SK-N-SH (cell line): ENCODE results near the gene RNF40. TPM values are rescaled to one million over a fixed set of nuclear protein-coding genes. Genes with fewer than 3 reads are reported as not detected.

ENCODE experiments used
- CTCF ChIA-PET: fragments of 300-600, 350-600 bp; formaldehyde crosslinking; extraction: SDS; loops from one replicate; lab custom pipeline; 2021; lab: Yijun Ruan, JAX
- POLR2A ChIA-PET: fragments of 350-600 bp; sonication (Branson Sonifier 250); formaldehyde crosslinking; extraction: SDS; loops from one replicate; lab custom pipeline; 2020; ENCODE audit warnings: antibody characterized with exemption, inconsistent platforms; lab: Yijun Ruan, JAX
- DNase-seq: peaks from one replicate; pipeline ENCODE4 v3.0.0; 2012
- H2AFZ ChIP-seq: fragments of 200-600 bp; sonication (generic); 2 replicates; pipeline ENCODE4 v1.8.1; 2016; ENCODE audit warnings: antibody characterized with exemption, mild to moderate bottlenecking, low read depth
- H3F3A ChIP-seq: fragments of 200-600 bp; sonication (generic); replicated peaks from 2 replicates; pipeline ENCODE3; 2016; ENCODE audit warnings: antibody characterized with exemption, mild to moderate bottlenecking; ENCODE audit not compliant: insufficient read depth
- H3K27ac ChIP-seq, 2 experiments: fragments of 200-500 bp in 1 of 2; fragments of 200-600 bp in 1 of 2; sonication (Bioruptor generic) in 1 of 2; sonication (generic), shearing (Covaris generic) in 1 of 2; 2 replicates each; pipeline versions ENCODE4 v1.5.1 to v1.6.1; 2014 to 2016; ENCODE audit warnings: low read depth in 2 of 2, inconsistent platforms in 1 of 2, low read length in 1 of 2, mild to moderate bottlenecking in 1 of 2, mixed read lengths in 1 of 2
- H3K27me3 ChIP-seq: fragments of 200-600 bp; sonication (generic), shearing (Covaris generic); 2 replicates; pipeline ENCODE4 v1.6.1; 2016; ENCODE audit warnings: mixed run types; ENCODE audit not compliant: insufficient read depth
- H3K36me3 ChIP-seq, 2 experiments: fragments of 200-500 bp in 1 of 2; fragments of 200-600 bp in 1 of 2; sonication (Bioruptor generic) in 1 of 2; sonication (generic) in 1 of 2; replicated peaks in 1 of 2; 2 replicates each; pipeline versions ENCODE3 to v1.5.1; 2014 to 2016; ENCODE audit warnings: low read length in 1 of 2, mild to moderate bottlenecking in 1 of 2; ENCODE audit not compliant: insufficient read depth in 2 of 2, control insufficient read depth in 1 of 2
- H3K4me1 ChIP-seq, 2 experiments: fragments of 200-500 bp in 1 of 2; fragments of 200-600 bp in 1 of 2; sonication (Bioruptor generic) in 1 of 2; sonication (generic), shearing (Covaris generic) in 1 of 2; 2 replicates each; pipeline versions ENCODE4 v1.5.1 to v1.6.1; 2014 to 2016; ENCODE audit warnings: low read depth in 1 of 2, low read length in 1 of 2, mixed run types in 1 of 2; ENCODE audit not compliant: insufficient read depth in 2 of 2, control insufficient read depth in 1 of 2
- H3K4me2 ChIP-seq: fragments of 200-600 bp; sonication (generic), shearing (Covaris generic); 2 replicates; pipeline ENCODE4 v1.6.1; 2017; ENCODE audit warnings: mixed run types
- H3K4me3 ChIP-seq, 2 experiments: fragments of 200-500 bp in 1 of 2; fragments of 200-600 bp in 1 of 2; sonication (Bioruptor generic) in 1 of 2; sonication (generic), shearing (Covaris generic) in 1 of 2; 2 replicates each; pipeline versions ENCODE4 v1.5.1 to v1.8.1; 2014 to 2016; ENCODE audit warnings: low read depth in 2 of 2, inconsistent platforms in 1 of 2, low read length in 1 of 2, mild to moderate bottlenecking in 1 of 2, mixed read lengths in 1 of 2, moderate library complexity in 1 of 2
- H3K79me2 ChIP-seq: fragments of 200-600 bp; sonication (generic); 2 replicates; pipeline ENCODE4 v1.8.1; 2017; ENCODE audit warnings: mild to moderate bottlenecking; ENCODE audit not compliant: insufficient read depth
- H3K9ac ChIP-seq: fragments of 200-600 bp; sonication (generic); 2 replicates; pipeline ENCODE4 v1.6.1; 2017; ENCODE audit warnings: mixed run types
- H3K9me2 ChIP-seq: fragments of 200-600 bp; sonication (generic); 2 replicates; pipeline ENCODE4 v1.6.1; 2017; ENCODE audit warnings: mixed run types
- H3K9me3 ChIP-seq: fragments of 200-600 bp; sonication (generic); 2 replicates; pipeline ENCODE4 v1.6.1; 2017; ENCODE audit warnings: mixed run types, mild to moderate bottlenecking, moderate library complexity
- H4K20me1 ChIP-seq: fragments of 200-600 bp; sonication (generic); 2 replicates; pipeline ENCODE4 v1.6.1; 2017; ENCODE audit warnings: mild to moderate bottlenecking, mixed run types; ENCODE audit not compliant: insufficient read depth
- ELF1 ChIP-seq: IDR thresholded peaks from 2 replicates; pipeline ENCODE4 v1.4.0; 2012
- GABPA ChIP-seq: IDR thresholded peaks from 2 replicates; pipeline ENCODE4 v1.4.0; 2012; ENCODE audit warnings: low read depth, mild to moderate bottlenecking
- GATA2 ChIP-seq: sonication (generic); formaldehyde crosslinking; IDR thresholded peaks from 2 replicates; pipeline ENCODE4 v1.5.0; 2020; ENCODE audit warnings: mild to moderate bottlenecking, missing genetic modification reagents
- NRF1 ChIP-seq: IDR thresholded peaks from 2 replicates; pipeline ENCODE4 v1.6.1; 2012; ENCODE audit warnings: low read depth, mild to moderate bottlenecking, low read length
- RAD21 ChIP-seq: IDR thresholded peaks from 2 replicates; pipeline ENCODE4 v1.6.1; 2012; ENCODE audit warnings: mild to moderate bottlenecking, low read length
- RFX5 ChIP-seq: IDR thresholded peaks from 2 replicates; pipeline ENCODE4 v1.6.1; 2012; ENCODE audit warnings: mild to moderate bottlenecking, improper control_type of control experiment, low read length
- RXRA ChIP-seq: IDR thresholded peaks from 2 replicates; pipeline ENCODE4 v1.4.0; 2012; ENCODE audit warnings: low read depth, mild to moderate bottlenecking, borderline replicate concordance
- SMC3 ChIP-seq: IDR thresholded peaks from 2 replicates; pipeline ENCODE4 v1.6.1; 2012; ENCODE audit warnings: low read depth, low read length, improper control_type of control experiment
- TEAD4 ChIP-seq: IDR thresholded peaks from 2 replicates; pipeline ENCODE4 v1.4.0; 2012; ENCODE audit warnings: mild to moderate bottlenecking, borderline replicate concordance; ENCODE audit not compliant: insufficient read depth
- YY1 ChIP-seq: IDR thresholded peaks from 2 replicates; pipeline ENCODE4 v1.4.0; 2012; ENCODE audit warnings: low read depth, mild to moderate bottlenecking
- WGBS: methylation state at CpG from one replicate; pipeline ENCODE4 v1.1.6; 2017; ENCODE audit warnings: low lambda C conversion rate; 5-methylcytosine and 5-hydroxymethylcytosine counted together
- polyA plus RNA-seq, 3 experiments: library from polyadenylated mRNA; depleted of rRNA; stranded (reverse); fragments of >200 nt; gene quantifications; 2 replicates each; pipeline ENCODE4 v1.2.3, GENCODE V29; 2012
- TF ChIP-seq, protein P1 (sequence below): IDR thresholded peaks from 2 replicates; pipeline ENCODE4; 2012
- TF ChIP-seq, protein P2 (sequence below): fragments of 200-600 bp; sonication (generic); IDR thresholded peaks from 2 replicates; pipeline ENCODE4 v1.6.1; 2017; ENCODE audit warnings: antibody characterized with exemption, mild to moderate bottlenecking, moderate library complexity
- TF ChIP-seq, protein P3 (sequence below): IDR thresholded peaks from 2 replicates; pipeline ENCODE4 v1.4.0; 2012; ENCODE audit warnings: low read depth

The RNF40 gene
- polyA plus RNA-seq, 1 of the 3 experiments (the other 2 are of a cell fraction), result 49.8 TPM

DNA sequence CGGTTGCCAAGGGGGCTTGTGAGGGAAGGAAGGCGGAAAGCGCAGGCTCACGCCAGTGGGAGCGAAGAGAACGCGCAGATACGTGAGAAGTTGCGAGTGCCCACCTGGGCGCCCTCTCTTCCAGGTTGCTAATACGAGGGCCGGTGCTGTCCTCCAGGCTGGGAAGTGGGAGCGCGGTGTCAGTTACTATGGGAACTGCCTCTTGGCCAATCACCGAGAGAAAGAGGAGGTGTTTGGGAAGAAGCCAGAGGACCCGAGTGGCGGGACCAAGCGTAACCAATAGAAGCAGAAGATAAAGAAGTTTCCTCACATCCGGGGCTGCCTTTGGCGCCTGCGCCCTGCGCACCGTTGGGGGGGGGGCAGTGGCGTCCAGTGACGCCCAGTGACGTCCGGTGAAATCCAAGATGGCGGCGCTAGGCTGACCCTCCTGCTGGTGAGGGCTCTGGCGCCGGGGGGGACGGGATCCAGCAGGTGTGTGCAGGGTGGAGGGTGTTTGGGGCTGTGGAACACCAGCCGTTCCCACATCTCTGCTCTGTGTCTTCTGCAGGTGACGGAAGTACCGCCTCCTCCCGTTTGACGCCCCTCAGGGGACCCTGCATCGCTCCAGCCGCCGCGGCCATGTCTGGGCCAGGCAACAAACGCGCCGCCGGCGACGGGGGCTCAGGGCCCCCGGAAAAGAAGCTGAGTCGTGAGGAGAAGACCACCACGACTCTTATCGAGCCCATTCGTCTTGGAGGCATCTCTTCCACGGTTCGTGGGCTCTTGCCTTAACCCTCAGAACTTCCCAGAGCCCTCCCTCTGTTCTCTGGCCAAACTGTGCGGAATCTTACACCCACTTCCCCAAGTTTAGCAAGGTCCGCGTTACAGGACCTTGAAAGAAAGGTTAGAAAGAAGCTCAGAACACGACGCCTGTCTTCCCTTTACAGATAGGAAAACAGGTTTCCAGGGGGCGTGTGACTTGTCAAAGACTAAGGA lies at the start of gene RNF40, which contains the start of gene CFAP119 (continued):
- TF ChIP-seq GATA2 (CRISPR knock-in tag) (no peak), RFX5 (peak; percentile 70), SMC3 (no peak), YY1 (peak; percentile 97), RXRA (no peak), RAD21 (no peak), NRF1 (peak; percentile 82), TEAD4 (no peak), ELF1 (no peak)
- TF ChIP-seq, protein P1, sequence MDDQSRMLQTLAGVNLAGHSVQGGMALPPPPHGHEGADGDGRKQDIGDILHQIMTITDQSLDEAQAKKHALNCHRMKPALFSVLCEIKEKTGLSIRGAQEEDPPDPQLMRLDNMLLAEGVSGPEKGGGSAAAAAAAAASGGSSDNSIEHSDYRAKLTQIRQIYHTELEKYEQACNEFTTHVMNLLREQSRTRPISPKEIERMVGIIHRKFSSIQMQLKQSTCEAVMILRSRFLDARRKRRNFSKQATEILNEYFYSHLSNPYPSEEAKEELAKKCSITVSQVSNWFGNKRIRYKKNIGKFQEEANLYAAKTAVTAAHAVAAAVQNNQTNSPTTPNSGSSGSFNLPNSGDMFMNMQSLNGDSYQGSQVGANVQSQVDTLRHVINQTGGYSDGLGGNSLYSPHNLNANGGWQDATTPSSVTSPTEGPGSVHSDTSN, result no peak
- TF ChIP-seq, protein P2, sequence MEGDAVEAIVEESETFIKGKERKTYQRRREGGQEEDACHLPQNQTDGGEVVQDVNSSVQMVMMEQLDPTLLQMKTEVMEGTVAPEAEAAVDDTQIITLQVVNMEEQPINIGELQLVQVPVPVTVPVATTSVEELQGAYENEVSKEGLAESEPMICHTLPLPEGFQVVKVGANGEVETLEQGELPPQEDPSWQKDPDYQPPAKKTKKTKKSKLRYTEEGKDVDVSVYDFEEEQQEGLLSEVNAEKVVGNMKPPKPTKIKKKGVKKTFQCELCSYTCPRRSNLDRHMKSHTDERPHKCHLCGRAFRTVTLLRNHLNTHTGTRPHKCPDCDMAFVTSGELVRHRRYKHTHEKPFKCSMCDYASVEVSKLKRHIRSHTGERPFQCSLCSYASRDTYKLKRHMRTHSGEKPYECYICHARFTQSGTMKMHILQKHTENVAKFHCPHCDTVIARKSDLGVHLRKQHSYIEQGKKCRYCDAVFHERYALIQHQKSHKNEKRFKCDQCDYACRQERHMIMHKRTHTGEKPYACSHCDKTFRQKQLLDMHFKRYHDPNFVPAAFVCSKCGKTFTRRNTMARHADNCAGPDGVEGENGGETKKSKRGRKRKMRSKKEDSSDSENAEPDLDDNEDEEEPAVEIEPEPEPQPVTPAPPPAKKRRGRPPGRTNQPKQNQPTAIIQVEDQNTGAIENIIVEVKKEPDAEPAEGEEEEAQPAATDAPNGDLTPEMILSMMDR, result no peak
- TF ChIP-seq, all 33 proteins: peak for 11

DNA sequence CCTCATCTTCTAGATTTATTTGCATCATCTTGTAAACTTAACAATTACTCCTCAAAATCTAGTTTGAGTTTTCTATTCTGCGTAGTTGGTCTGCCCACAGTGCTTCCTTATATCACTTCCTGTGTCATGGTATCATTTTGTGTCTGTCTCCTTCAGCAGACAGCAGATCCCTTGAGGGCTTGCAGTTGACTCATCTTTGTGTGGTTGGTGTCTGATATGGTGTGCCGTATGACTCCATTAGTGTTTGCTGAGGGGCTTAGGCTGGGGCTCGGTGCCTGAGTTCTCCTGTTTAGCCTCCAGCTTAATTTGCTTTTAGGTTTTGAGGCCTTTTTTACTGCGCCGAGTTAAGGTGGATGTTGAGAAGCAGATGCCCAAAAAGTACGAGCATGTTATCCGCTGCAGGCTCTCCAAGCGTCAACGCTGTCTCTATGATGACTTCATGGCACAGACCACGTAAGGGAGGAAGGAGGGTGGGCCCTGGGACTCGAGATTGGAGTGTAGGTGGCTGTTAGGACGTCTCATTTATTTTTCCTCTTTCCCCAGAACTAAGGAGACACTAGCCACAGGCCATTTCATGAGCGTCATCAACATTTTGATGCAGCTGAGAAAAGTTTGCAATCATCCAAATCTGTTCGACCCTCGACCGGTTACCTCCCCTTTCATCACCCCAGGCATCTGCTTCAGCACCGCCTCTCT lies 46.2 kb upstream of the RNF40 start:
- H3K4me1 ChIP-seq, result peaks cover 0 to 6% of the 10 kb centered on the region in 2 experiments; a peak in 1 of 4 replicates
- no peak overlapping the region for H2AFZ ChIP-seq
- no peak for DNase-seq
- H3K27ac ChIP-seq, result peak overlapping the region; percentile 6 to 10; a peak in 2 of 4 replicates
- H3K36me3 ChIP-seq, result peaks cover 73 to 92% of the 10 kb centered on the region in 2 experiments
- no peak overlapping the region for H3K4me2 ChIP-seq
- H3K9me2 ChIP-seq, result no peaks in the 10 kb centered on the region
- H3K4me3 ChIP-seq, result no peak overlapping the region
- H3K27me3 ChIP-seq, result no peaks in the 10 kb centered on the region
- H3K79me2 ChIP-seq, result peaks cover 61% of the 10 kb centered on the region
- CTCF ChIA-PET, result interaction anchor here (1.0 kb wide), 1 partner anchor 22 kb away, joined by 3 read pairs; no protein-coding TSS in a partner anchor
- H3K9me3 ChIP-seq, result no peaks in the 10 kb centered on the region
- 0 out of 2 replicates have a peak, but pooled peaks cover 4% of the 10 kb centered on the region for H4K20me1 ChIP-seq
- POLR2A ChIA-PET, result no interaction called here
- H3F3A ChIP-seq, result peaks cover 7% of the 10 kb centered on the region
- TF ChIP-seq RAD21 (no peak), GABPA (no peak), RXRA (no peak)
- TF ChIP-seq, protein P3, sequence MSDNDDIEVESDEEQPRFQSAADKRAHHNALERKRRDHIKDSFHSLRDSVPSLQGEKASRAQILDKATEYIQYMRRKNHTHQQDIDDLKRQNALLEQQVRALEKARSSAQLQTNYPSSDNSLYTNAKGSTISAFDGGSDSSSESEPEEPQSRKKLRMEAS, result no peak
- WGBS, result 86% methylated on average over 17 of the region's 17 CpGs
- no peak overlapping the region for H3K9ac ChIP-seq
